Measurements from ENCODE around the gene SYT9.

The SYT9 gene

DNA sequence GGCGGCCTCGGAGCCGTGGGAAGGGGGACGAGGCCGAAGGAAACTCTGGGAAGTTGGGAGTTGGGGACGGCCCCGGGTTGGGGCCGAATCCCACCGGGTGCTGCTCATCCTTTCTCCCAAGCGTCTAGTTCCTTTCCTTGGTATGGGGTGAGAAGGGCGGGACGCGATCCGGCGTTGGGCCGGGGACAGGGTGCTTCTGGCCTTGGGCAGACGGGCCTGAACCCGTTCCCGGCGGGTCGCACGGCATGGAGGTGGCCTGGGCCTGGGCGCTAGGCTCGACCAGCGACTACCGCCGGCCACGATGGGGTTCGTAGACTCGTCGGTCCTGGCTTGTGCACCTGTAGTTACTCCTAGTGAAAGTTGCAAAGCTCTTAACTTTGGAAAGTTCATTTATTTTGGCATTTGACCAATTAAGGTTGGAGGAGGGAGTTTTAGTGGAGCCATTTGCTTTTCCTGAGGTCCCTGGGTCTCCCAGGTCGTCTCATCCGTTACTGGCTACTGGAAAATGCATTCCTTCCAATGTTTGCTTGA lies 1.0 kb downstream of the SYT9 start:
- TF ChIP-seq, protein P1, sequence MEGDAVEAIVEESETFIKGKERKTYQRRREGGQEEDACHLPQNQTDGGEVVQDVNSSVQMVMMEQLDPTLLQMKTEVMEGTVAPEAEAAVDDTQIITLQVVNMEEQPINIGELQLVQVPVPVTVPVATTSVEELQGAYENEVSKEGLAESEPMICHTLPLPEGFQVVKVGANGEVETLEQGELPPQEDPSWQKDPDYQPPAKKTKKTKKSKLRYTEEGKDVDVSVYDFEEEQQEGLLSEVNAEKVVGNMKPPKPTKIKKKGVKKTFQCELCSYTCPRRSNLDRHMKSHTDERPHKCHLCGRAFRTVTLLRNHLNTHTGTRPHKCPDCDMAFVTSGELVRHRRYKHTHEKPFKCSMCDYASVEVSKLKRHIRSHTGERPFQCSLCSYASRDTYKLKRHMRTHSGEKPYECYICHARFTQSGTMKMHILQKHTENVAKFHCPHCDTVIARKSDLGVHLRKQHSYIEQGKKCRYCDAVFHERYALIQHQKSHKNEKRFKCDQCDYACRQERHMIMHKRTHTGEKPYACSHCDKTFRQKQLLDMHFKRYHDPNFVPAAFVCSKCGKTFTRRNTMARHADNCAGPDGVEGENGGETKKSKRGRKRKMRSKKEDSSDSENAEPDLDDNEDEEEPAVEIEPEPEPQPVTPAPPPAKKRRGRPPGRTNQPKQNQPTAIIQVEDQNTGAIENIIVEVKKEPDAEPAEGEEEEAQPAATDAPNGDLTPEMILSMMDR (IDR thresholded peaks at IDR 0.05; ENCODE audit: insufficient read depth, low read length, missing control alignments) = no peak
- ChIA-PET POLR2A (no interaction called here), CTCF (no interaction called here)
- H3K4me3 ChIP-seq (ENCODE audit: low read depth, low read length) = no peak overlapping the region
- DNase-seq (ENCODE audit: low read depth, low spot score) = no peak

DNA sequence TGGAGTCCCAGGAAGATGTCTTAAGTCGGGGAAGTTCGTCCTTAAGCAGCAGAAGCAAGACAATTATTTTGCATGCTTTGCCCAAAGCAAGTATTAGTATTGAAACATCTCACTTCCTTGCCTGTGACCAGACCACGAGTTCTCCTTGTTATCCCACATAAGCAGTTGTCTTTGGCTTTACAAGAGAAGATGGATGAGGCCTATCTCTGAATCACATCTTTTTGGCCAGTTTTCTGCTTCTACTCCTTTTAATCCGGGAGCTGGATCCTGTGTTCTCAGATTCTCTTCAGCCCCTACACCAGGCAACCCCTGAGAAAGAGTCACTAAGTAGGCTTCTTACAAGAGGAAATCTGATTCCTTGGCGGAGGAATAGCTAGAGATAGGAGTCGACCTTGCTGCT lies 2.1 kb downstream of the SYT9 start:
- POLR2A ChIA-PET = no interaction called here
- CTCF ChIA-PET = no interaction called here
- DNase-seq (ENCODE audit: low read depth, low spot score) = no peak
- H3K4me3 ChIP-seq (ENCODE audit: low read depth, low read length) = no peak overlapping the region
- TF ChIP-seq, protein P1 (IDR thresholded peaks at IDR 0.05; ENCODE audit: insufficient read depth, low read length, missing control alignments) = no peak

DNA sequence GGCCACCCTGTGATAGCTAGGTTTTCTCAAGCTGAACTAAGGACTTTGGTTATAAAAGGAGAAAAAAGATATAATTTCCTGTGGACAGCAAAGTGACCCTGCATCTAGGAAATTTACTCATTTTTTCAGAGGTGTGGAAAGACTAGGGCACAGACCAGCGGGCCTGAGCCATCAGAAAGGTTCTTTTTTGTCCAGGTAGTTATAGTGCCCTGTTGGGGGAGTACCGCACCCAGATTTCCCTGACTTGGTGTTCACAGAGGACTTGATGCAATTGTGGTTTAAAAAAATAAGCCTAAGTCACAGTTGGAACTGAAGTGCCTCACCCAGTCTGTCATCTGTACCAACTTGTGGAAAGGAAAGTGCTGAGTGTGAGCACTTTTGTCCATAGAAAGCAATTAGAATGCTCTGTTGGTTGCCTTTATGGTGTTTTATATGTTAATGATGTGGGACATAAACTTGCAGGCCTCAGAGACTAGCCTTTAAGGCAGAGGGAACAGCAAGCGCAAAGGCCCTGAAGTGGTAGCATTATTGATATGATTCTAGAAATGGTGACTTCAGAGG lies 3.1 kb downstream of the SYT9 start:
- no peak for DNase-seq (ENCODE audit: low read depth, low spot score)
- ChIA-PET POLR2A (no interaction called here), CTCF (no interaction called here)
- TF ChIP-seq, protein P1 (IDR thresholded peaks at IDR 0.05; ENCODE audit: insufficient read depth, low read length, missing control alignments) = no peak
- no peak overlapping the region for H3K4me3 ChIP-seq (ENCODE audit: low read depth, low read length)

DNA sequence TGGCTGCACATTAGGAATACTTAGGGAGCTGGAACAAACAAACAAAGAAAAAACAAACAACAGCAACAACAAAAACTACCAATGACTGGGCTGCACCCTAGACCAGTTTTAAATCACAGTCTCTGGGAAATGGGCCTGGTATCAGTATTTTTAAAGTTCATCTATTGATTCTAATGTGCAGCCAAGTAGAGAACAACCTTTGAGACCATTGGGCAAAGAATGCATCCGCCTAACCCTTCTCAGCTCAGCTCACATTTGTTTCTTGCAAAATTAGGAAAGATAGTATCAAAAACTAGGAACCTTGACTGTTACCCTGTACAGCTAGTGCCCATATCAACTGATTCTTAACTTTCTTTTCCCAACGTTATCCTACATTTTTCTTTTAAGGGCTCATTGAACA lies 5.2 kb downstream of the SYT9 start:
- H3K4me3 ChIP-seq (ENCODE audit: low read depth, low read length) = no peak overlapping the region
- TF ChIP-seq, protein P1 (IDR thresholded peaks at IDR 0.05; ENCODE audit: insufficient read depth, low read length, missing control alignments) = no peak
- POLR2A ChIA-PET = no interaction called here
- DNase-seq (ENCODE audit: low read depth, low spot score) = no peak
- CTCF ChIA-PET = no interaction called here

DNA sequence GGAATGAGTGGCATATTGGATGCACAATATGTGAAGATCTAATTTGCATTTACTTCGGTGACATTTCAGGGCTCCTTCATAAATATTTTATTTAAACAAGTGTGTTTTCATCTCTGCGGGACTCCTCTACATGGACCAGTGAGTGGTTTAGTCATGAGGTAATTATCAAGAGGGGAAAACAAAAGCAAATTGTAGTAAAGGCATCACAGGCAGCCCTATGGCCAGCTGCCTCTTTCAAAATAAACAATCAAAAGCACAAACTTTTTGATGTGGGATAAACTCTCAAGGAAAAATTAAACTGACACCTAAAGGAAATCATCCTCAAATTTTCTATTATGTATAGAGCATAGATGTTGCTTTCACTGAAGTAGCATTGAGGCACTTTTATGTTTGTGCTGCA lies 6.0 kb downstream of the SYT9 start:
- no peak overlapping the region for H3K4me3 ChIP-seq (ENCODE audit: low read depth, low read length)
- ChIA-PET CTCF (no interaction called here), POLR2A (no interaction called here)

DNA sequence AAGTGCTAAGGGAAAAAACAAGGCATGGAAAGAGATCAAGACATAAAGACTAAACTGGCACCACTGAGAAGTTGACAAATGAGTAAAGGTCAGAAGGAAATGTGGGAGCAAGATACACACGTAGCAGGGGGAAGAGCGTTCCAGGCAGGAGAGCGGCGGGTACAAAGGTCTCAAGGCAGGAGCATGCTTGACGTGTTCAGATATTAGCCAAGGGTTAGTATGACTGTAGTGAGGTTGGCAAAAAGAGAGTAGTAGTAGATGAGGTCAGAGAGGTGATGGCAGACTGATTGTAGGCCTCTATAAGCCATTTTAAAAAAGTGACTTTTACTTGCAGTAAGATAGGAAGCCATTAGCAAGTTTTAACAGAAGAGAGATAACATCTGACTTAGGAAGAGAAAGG lies 9.9 kb downstream of the SYT9 start:
- no peak overlapping the region for H3K4me3 ChIP-seq (ENCODE audit: low read depth, low read length)
- DNase-seq (ENCODE audit: low read depth, low spot score) = no peak
- ChIA-PET CTCF (no interaction called here), POLR2A (no interaction called here)
- TF ChIP-seq, protein P1 (IDR thresholded peaks at IDR 0.05; ENCODE audit: insufficient read depth, low read length, missing control alignments) = no peak

More for the DNA sequence above, 6.0 kb downstream of the SYT9 start:
- no peak for DNase-seq (ENCODE audit: low read depth, low spot score)
- TF ChIP-seq, protein P1 (IDR thresholded peaks at IDR 0.05; ENCODE audit: insufficient read depth, low read length, missing control alignments) = no peak

Data from AG04449 (cell line).